ENCODE data around the gene CWC27. TPM values are rescaled to one million over a fixed set of nuclear protein-coding genes. Genes with fewer than 3 reads are reported as not detected.
"Not testable (repeated sequence)": the region's sequence is repeated elsewhere in the genome, so short reads cannot be mapped to it uniquely, and the experiment has no call there.

Gene CWC27
- total RNA-seq, 1 experiment from 2014 or later, result 32.9 TPM

DNA sequence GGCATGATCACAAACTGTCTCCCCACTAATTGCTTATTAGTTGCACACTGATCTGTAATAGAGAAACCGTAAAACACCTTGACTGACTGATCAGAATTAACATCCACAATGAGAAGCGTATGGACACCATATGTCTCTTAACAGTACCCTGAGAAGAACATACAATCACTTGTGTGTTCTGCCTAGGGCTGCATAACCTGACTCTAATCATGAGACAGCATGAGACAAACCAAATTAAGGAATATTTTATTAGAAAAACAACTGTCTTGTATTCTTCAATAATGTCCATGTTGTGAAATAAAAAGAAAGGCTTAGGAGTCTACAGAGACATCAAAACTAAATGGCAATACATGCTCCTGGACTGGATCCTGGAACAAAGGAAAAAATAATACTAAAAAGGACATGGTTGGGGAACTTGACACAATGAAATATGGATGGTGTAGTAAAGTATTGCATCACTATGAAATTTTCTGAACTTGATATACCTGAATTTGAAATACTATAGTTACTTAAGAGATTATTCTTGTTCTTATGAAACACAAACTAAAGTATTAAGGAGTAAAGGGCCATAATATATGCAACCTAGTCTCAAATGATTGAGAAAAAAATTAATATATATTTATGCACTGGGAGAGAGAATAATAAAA is 162.1 kb downstream of the CWC27 start:
- Mint-ChIP-seq H3K4me3 (ENCODE audit: unreplicated experiment) (no peak overlapping the region), H3K4me1 (ENCODE audit: low read depth, unreplicated experiment) (no peaks in the 10 kb centered on the region), H3K36me3 (ENCODE audit: insufficient read depth, unreplicated experiment) (no peaks in the 10 kb centered on the region), H3K27ac (ENCODE audit: unreplicated experiment) (no peak overlapping the region), H3K9me3 (ENCODE audit: unreplicated experiment) (no peaks in the 10 kb centered on the region), H3K27me3 (ENCODE audit: insufficient read depth, unreplicated experiment) (no peaks in the 10 kb centered on the region)
- TF ChIP-seq CTCF (IDR thresholded peaks at IDR 0.05; ENCODE audit: insufficient read depth in 1 of 2, low read depth in 1 of 2, low read length in 1 of 2, severe bottlenecking in 1 of 2, unreplicated experiment in 1 of 2), result no peak
- Histone ChIP-seq H3K9me3 (no peaks in the 10 kb centered on the region), H3K27me3 (replicated peaks; ENCODE audit: control insufficient read depth, insufficient read depth, low read length) (no peaks in the 10 kb centered on the region), H3K4me1 (no peaks in the 10 kb centered on the region), H3K36me3 (ENCODE audit: control insufficient read depth, insufficient read depth, low read length) (no peaks in the 10 kb centered on the region; the same call in 1 of the 2 replicates), H3K4me3 (ENCODE audit: low read depth, low read length) (no peak overlapping the region)
- no TSS peak for BruUV-seq (replicated peaks)
- ChIA-PET POLR2A (no interaction called here), CTCF (no interaction called here)
- DNase-seq, result no peak
- intact Hi-C loops (cut with micrococcal nuclease; ENCODE audit: unreplicated experiment), result no loop called here

DNA sequence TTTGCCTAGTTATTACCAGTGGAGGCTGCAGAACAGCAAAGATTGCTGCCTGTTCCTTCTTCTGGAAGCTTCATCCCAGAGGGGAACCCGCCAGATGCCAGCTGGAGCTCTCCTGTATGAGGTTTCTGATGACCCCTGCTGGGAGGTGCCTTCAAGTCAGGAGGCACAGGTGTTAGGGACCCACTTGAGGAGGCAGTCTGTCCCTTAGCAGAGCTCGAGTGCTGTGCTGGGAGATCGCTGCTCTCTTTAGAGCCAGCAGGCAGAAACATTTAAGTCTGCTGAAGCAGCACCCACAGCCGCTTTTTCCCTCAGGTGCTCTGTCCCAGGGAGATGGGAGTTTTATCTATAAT is 170.7 kb downstream of the CWC27 start:
- H3K36me3 Mint-ChIP-seq (ENCODE audit: insufficient read depth, unreplicated experiment); H3K36me3 ChIP-seq (ENCODE audit: control insufficient read depth, insufficient read depth, low read length); H3K9me3 ChIP-seq; H3K4me3 ChIP-seq (ENCODE audit: low read depth, low read length); H3K4me1 Mint-ChIP-seq (ENCODE audit: low read depth, unreplicated experiment); H3K27me3 Mint-ChIP-seq (ENCODE audit: insufficient read depth, unreplicated experiment); BruUV-seq (replicated peaks); H3K4me3 Mint-ChIP-seq (ENCODE audit: unreplicated experiment); POLR2A ChIA-PET; H3K27ac Mint-ChIP-seq (ENCODE audit: unreplicated experiment); H3K4me1 ChIP-seq; H3K27me3 ChIP-seq (replicated peaks; ENCODE audit: control insufficient read depth, insufficient read depth, low read length): not testable (repeated sequence)
- DNase-seq, result peak; percentile 6 to 36
- CTCF ChIA-PET, result interaction anchor here (1.2 kb wide), 1 partner anchor 128 kb away, joined by 7 read pairs; no protein-coding TSS in a partner anchor
- intact Hi-C loops (cut with micrococcal nuclease; ENCODE audit: unreplicated experiment), result loop anchor here (1.0 kb wide), 1 partner anchor 128 kb away; no protein-coding TSS in a partner anchor
- H3K9me3 Mint-ChIP-seq (ENCODE audit: unreplicated experiment), result peaks cover 22% of the 10 kb centered on the region

- Histone ChIP-seq H3K27me3 (replicated peaks; ENCODE audit: control insufficient read depth, insufficient read depth, low read length) (no peaks in the 10 kb centered on the region), H3K4me3 (ENCODE audit: low read depth, low read length) (no peak overlapping the region), H3K4me1 (peaks cover 3% of the 10 kb centered on the region; the same call in 1 of the 2 replicates), H3K9me3 (no peaks in the 10 kb centered on the region), H3K36me3 (ENCODE audit: control insufficient read depth, insufficient read depth, low read length) (no peaks in the 10 kb centered on the region)
- Mint-ChIP-seq H3K9me3 (ENCODE audit: unreplicated experiment) (peaks cover 22% of the 10 kb centered on the region), H3K4me3 (ENCODE audit: unreplicated experiment) (no peak overlapping the region), H3K4me1 (ENCODE audit: low read depth, unreplicated experiment) (peaks cover 4% of the 10 kb centered on the region), H3K36me3 (ENCODE audit: insufficient read depth, unreplicated experiment) (no peaks in the 10 kb centered on the region), H3K27ac (ENCODE audit: unreplicated experiment) (no peak overlapping the region), H3K27me3 (ENCODE audit: insufficient read depth, unreplicated experiment) (no peaks in the 10 kb centered on the region)
- intact Hi-C loops (cut with micrococcal nuclease; ENCODE audit: unreplicated experiment), result loop anchor here (1.0 kb wide), 1 partner anchor 129 kb away; no protein-coding TSS in a partner anchor
- DNase-seq, result peak; percentile 15 to 38
- CTCF ChIA-PET, result interaction anchor here (1.2 kb wide), 1 partner anchor 129 kb away, joined by 7 read pairs; no protein-coding TSS in a partner anchor
- no peak for TF ChIP-seq CTCF (IDR thresholded peaks at IDR 0.05; ENCODE audit: insufficient read depth in 1 of 2, low read depth in 1 of 2, low read length in 1 of 2, severe bottlenecking in 1 of 2, unreplicated experiment in 1 of 2)
- no TSS peak for BruUV-seq (replicated peaks)
- POLR2A ChIA-PET, result no interaction called here
Measured at GRCh38 chr5:64939772-64940510, 171.2 kb downstream of the CWC27 start.
